Stimulated activated naive CD8-positive, alpha-beta T cell treated with anti-CD3 and anti-CD28 coated beads, Interleukin-15, amount 100 ng/mL, for 72 hours (primary cell): Measurements from ENCODE around the gene OR2V2.
"Not testable (repeated sequence)": the region's sequence is repeated elsewhere in the genome, so short reads cannot be mapped to it uniquely, and the experiment has no call there.

Experiments used
- ATAC-seq: fragments of 150-1000 bp; cut with Tn5 transposase; 2 replicates; pipeline ENCODE4 v1.10.0; 2021; ENCODE audit warnings: mild to moderate bottlenecking, moderate library complexity
- DNase-seq, 2 donors: peaks; one replicate each; pipeline ENCODE4 v3.0.0; 2021 to 2022
- H3K27ac Mint-ChIP-seq, 2 donors: one replicate each; pipeline ENCODE4 v1.8.0; 2022; ENCODE audit warnings: mild to moderate bottlenecking in 2 of 2, mixed read lengths in 2 of 2, moderate library complexity in 2 of 2
- H3K27me3 Mint-ChIP-seq: one replicate; pipeline ENCODE4 v1.8.0; 2022; ENCODE audit warnings: mixed read lengths
- H3K4me1 Mint-ChIP-seq: one replicate; pipeline ENCODE4 v1.8.0; 2022; ENCODE audit warnings: mild to moderate bottlenecking, mixed read lengths
- H3K4me3 Mint-ChIP-seq, 2 donors: one replicate each; pipeline ENCODE4 v1.8.0; 2022; ENCODE audit warnings: mild to moderate bottlenecking in 2 of 2, mixed read lengths in 2 of 2, moderate library complexity in 1 of 2
- H3K9me3 Mint-ChIP-seq, 2 donors: one replicate each; pipeline ENCODE4 v1.8.0; 2022; ENCODE audit warnings: mixed read lengths in 2 of 2

The OR2V2 gene

GRCh38 chr5:181127907-181128626 lies 19.3 kb upstream of the OR2V2 start:
- Mint-ChIP-seq H3K4me1 (no peaks in the 10 kb centered on the region), H3K9me3 (peaks cover 7 to 8% of the 10 kb centered on the region in 2 donors), H3K4me3 (no peak overlapping the region), H3K27me3 (peaks cover 78% of the 10 kb centered on the region), H3K27ac (peak overlapping the region in 1 of 2 donors; percentile 14)
- no peak for DNase-seq
- no peak for ATAC-seq

GRCh38 chr5:181129601-181130000 lies 17.8 kb upstream of the OR2V2 start:
- Mint-ChIP-seq H3K4me1 (no peaks in the 10 kb centered on the region), H3K9me3 (peaks cover 5% of the 10 kb centered on the region in 2 donors), H3K4me3 (no peak overlapping the region), H3K27ac (no peak overlapping the region), H3K27me3 (peaks cover 81% of the 10 kb centered on the region)
- DNase-seq (no peak), ATAC-seq (no peak)

DNA sequence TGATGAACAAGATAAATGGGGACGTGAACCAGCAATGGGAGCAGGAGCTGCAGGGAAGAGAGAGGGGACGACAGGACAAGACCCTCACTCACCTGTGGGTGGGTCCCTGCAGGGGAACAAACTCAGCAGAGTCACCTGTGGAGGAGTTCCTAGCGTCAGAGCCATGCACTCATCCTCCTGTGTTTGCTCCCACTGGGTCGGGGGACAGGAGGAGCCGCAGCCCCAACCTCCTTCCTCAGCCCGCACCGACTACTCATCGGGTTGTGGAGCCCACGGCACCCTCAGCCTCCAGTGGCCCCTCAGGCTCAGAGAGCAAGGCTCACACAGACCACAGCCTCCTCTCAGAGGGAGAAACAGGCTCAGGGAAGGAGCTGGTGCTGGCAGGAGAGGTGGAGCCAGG lies 17.3 kb upstream of the OR2V2 start:
- ATAC-seq, DNase-seq, H3K4me1 Mint-ChIP-seq, H3K27ac Mint-ChIP-seq, H3K4me3 Mint-ChIP-seq, H3K9me3 Mint-ChIP-seq: not testable (repeated sequence)
- H3K27me3 Mint-ChIP-seq: peaks cover 77% of the 10 kb centered on the region

DNA sequence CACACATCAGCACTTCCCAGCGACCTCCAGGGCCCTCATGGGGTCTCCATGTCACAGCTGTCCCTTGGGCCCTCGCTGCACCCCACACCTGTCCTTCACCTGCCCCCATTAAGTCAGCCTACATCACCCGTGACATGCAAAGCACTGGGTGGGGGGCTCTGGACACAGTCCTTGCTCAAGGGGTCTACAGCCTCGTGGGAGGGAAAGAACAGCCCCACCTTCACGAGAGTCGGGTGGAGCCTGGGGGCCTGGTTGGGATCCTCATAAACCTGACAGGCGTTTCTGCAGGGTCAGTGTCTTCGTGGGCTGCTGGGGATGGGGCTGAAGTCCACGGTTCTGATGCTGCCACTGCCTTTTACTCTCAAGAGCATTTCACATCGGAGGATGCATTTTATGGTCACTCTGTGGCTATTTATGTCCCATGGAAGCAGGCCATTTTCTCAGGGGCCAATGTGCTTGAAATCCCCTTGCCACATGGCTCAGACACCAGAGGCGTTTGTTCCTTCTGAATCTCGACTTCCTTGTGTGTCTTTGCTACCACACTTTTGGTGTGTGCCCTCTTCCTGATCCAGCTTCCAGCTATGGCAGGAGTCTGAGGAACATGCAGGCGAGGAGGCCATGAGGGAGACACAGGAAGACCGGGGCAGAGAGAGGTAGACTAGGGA lies 16.4 kb upstream of the OR2V2 start, which contains the start of gene OR2V1:
TSS of gene OR2V1 (minus strand) at position 338 of the 665 bp plus-strand sequence. CDS start 5,865 bp downstream, outside the sequence.
- no peak for ATAC-seq
- Mint-ChIP-seq H3K27ac (no peak within 1 kb of the TSS), H3K4me3 (no peak within 1 kb of the TSS), H3K27me3 (peaks cover 73% of the 10 kb centered on the region), H3K9me3 (peaks cover 0 to 6% of the 10 kb centered on the region in 2 donors), H3K4me1 (no peaks in the 10 kb centered on the region)
- no peak for DNase-seq

DNA sequence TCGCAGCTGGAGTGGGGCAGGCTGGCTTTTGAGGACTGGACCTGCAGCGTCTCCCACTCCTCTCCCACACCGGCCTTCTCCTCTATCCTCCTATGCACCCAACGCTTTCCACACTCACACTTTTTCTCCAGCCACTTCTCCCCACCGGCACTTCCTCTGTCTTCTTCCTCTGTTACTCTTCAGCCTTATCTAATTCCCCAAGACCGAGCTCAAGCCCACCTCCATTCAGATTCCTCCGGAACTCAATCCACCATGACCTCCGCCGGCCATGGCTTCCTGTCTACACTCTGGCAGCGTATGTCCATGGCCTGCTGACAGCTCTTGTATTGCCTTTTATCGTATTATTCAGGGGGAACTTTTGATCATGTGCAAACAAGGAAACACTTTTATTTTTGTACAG lies 15.9 kb upstream of the OR2V2 start:
- peaks cover 0 to 6% of the 10 kb centered on the region in 2 donors for H3K9me3 Mint-ChIP-seq
- H3K27ac Mint-ChIP-seq: no peak overlapping the region
- H3K4me1 Mint-ChIP-seq: no peaks in the 10 kb centered on the region
- DNase-seq: no peak
- H3K27me3 Mint-ChIP-seq: peaks cover 67% of the 10 kb centered on the region
- no peak for ATAC-seq
- no peak overlapping the region for H3K4me3 Mint-ChIP-seq

DNA sequence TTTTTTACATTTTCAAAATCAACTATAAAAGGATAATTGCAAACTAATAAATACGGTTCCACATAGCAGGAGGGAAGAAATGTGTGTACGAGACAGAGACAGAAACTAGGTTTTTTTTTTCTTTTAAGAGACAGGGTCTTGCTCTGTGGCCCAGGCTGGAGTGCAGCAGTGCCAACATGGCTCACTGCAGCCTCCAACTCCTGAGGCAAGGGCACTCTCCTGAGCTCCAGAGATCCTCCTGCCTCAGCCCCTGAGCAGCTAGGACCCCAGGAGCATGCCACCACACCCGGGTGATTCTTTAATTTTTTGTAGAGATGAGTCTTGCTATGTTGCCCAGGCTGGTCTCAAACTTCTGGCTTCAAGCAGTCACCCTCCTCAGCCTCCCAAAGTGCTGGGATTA lies 14.3 kb upstream of the OR2V2 start:
- H3K4me3 Mint-ChIP-seq: no peak overlapping the region
- H3K9me3 Mint-ChIP-seq: peaks cover 6 to 9% of the 10 kb centered on the region in 2 donors
- no peak overlapping the region for H3K27ac Mint-ChIP-seq
- ATAC-seq (no peak), DNase-seq (no peak)
- no peaks in the 10 kb centered on the region for H3K4me1 Mint-ChIP-seq
- peaks cover 63% of the 10 kb centered on the region for H3K27me3 Mint-ChIP-seq

DNA sequence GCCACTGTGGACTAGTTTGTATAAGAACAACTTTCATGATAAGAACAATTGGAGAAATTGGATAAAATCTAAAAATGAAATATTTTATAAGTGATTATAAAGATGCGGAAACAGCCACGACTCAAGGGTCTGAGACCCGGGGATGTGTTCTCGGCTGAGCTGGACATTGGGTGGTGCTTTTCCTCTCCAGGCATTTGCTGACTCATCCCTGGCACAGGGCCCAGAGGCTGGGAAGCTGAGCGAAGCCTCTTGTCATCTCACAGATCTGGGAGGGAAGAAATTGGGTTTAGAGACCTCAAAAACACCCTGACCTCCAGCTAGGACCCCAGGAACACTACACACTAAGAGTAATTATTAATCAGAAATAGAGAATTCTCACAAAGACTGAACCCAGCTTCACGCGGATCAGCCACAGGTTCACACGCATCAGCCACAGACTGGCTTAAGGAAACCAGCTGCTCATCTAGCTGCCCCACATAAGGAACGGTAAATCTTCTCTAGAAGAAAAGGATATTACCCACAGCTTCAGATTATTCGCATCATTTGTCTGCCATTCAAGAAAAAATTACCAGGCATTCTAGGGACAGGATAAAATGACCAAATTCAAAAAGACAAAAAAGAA lies 13.7 kb upstream of the OR2V2 start:
- DNase-seq: no peak

GRCh38 chr5:181134259-181134658 lies 13.1 kb upstream of the OR2V2 start:
- H3K4me3 Mint-ChIP-seq: no peak overlapping the region
- H3K9me3 Mint-ChIP-seq: peaks cover 6 to 20% of the 10 kb centered on the region in 2 donors
- H3K27me3 Mint-ChIP-seq: peaks cover 53% of the 10 kb centered on the region
- no peaks in the 10 kb centered on the region for H3K4me1 Mint-ChIP-seq
- DNase-seq: no peak
- no peak for ATAC-seq
- H3K27ac Mint-ChIP-seq: no peak overlapping the region

More for the DNA sequence above, 13.7 kb upstream of the OR2V2 start:
- Mint-ChIP-seq H3K27ac (no peak overlapping the region), H3K27me3 (peaks cover 56% of the 10 kb centered on the region), H3K4me3 (no peak overlapping the region), H3K4me1 (no peaks in the 10 kb centered on the region), H3K9me3 (peaks cover 6 to 16% of the 10 kb centered on the region in 2 donors)
- no peak for ATAC-seq

DNA sequence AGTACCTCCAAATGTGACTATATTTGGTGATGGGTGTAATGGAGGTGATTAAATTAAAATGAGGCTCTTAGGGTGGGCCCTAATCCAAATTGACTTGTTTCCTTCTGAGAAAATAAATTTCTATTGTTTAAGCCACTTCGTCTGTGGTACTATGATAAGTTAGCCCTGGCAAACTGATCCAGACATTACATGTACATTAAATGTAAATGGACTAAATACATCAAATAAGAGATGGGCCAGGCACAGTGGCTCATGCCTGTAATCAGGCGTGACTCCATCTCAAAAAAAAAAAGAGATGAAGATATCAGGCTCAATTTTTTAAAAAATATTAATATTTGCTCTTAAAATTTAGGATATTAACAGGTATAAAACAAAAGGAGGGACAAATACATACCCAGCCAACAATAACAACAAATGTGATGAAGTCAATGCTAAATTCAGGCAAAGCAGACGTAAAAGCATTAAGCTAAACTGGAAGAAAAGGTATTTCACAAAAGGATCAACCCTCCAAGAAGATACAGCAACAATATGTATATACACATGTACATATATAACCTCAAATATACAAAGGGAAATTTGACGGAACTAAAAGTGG lies 10.9 kb upstream of the OR2V2 start:
- ATAC-seq: no peak
- Mint-ChIP-seq H3K9me3 (peaks cover 6 to 38% of the 10 kb centered on the region in 2 donors), H3K27ac (no peak overlapping the region), H3K4me1 (no peaks in the 10 kb centered on the region), H3K4me3 (no peak overlapping the region), H3K27me3 (peaks cover 51% of the 10 kb centered on the region)
- no peak for DNase-seq

GRCh38 chr5:181138258-181138657 lies 9.1 kb upstream of the OR2V2 start:
- no peak for DNase-seq
- H3K4me1 Mint-ChIP-seq: no peaks in the 10 kb centered on the region

GRCh38 chr5:181140766-181141165 lies 6.6 kb upstream of the OR2V2 start:
- no peak for DNase-seq
- Mint-ChIP-seq H3K9me3 (peaks cover 0 to 38% of the 10 kb centered on the region in 2 donors), H3K4me1 (no peaks in the 10 kb centered on the region)

More at GRCh38 chr5:181138258-181138657, 9.1 kb upstream of the OR2V2 start:
- ATAC-seq: no peak
- peaks cover 52% of the 10 kb centered on the region for H3K27me3 Mint-ChIP-seq
- peaks cover 6 to 38% of the 10 kb centered on the region in 2 donors for H3K9me3 Mint-ChIP-seq
- no peak overlapping the region for H3K27ac Mint-ChIP-seq
- no peak overlapping the region for H3K4me3 Mint-ChIP-seq

DNA sequence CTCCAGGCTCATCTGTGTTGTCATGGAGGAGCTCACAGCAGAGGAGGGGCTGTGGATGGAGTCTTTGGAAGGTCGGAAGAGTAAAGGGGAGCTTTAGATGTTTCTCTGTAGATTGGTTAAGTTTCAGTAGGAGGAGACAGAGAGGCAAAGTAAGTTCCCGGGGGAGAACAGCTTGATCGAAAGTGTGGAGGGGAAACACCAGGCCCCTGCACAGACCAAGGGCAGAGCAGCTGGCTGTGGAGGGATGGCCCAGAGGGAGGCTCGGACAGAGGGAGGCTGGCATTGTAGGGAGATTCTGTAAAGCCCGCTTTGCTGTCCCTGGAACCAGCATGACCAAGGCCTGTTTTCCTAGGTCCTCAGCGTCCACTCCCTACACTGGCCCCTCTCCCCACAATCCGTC lies 5.3 kb upstream of the OR2V2 start:
- Mint-ChIP-seq H3K27ac (no peak overlapping the region), H3K27me3 (peaks cover 59% of the 10 kb centered on the region), H3K4me3 (no peak overlapping the region), H3K4me1 (no peaks in the 10 kb centered on the region), H3K9me3 (peaks cover 0 to 38% of the 10 kb centered on the region in 2 donors)
- DNase-seq: no peak
- ATAC-seq: no peak

More at GRCh38 chr5:181140766-181141165, 6.6 kb upstream of the OR2V2 start:
- ATAC-seq: no peak
- H3K27me3 Mint-ChIP-seq: peaks cover 52% of the 10 kb centered on the region
- no peak overlapping the region for H3K27ac Mint-ChIP-seq
- no peak overlapping the region for H3K4me3 Mint-ChIP-seq

DNA sequence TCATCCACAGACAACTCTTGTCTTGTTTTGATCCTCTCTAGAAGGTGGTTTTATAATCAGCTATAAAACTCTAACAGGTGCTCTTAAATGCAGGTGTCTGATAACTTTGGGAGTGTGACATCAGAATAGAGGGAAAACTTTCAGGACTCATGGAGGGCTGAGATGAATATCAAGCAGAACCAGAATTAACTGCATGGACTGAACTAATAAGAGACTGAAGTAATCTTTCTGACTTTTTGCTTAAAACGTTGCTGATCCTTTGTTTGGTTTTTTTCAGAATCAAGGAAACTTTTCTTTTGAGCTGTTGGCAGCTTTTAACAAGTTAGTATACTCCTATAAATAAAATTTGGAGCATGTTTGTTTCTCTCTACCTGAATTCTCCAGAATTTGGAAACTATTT lies 2.3 kb upstream of the OR2V2 start:
- Mint-ChIP-seq H3K4me3 (no peak overlapping the region), H3K9me3 (peaks cover 0 to 12% of the 10 kb centered on the region in 2 donors), H3K27me3 (peaks cover 79% of the 10 kb centered on the region)

DNA sequence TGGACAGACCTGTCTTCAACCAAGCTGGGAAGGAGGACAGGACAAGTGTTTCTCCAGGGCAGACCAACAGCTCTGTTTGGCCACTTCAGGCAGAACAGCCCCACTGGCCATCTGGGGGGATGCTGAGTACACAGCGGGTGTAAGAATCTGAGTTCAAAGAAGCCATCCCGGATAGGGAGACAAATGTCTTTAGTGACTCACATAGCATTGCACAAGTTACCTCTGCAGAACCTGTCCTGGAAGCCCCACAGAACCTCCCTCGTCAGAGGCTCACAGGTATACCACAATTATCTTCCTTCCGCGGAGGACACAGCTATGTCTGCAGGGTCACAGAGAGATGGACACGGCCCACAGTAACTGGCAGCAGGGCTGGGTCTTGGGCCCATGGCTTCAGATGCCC lies 2.0 kb downstream of the OR2V2 start:
- no peak overlapping the region for H3K27ac Mint-ChIP-seq

More for the DNA sequence above, 2.3 kb upstream of the OR2V2 start:
- DNase-seq (no peak), ATAC-seq (no peak)
- Mint-ChIP-seq H3K4me1 (no peaks in the 10 kb centered on the region), H3K27ac (peak overlapping the region in 1 of 2 donors; percentile 36)

More for the DNA sequence above, 2.0 kb downstream of the OR2V2 start:
- peaks cover 0 to 5% of the 10 kb centered on the region in 2 donors for H3K9me3 Mint-ChIP-seq
- H3K4me1 Mint-ChIP-seq: peaks cover 13% of the 10 kb centered on the region
- ATAC-seq: no peak
- peaks cover 52% of the 10 kb centered on the region for H3K27me3 Mint-ChIP-seq
- DNase-seq: no peak
- H3K4me3 Mint-ChIP-seq: no peak overlapping the region
